Endothelial cell of hepatic sinusoid (primary cell): Measurements from ENCODE around the gene ADCY4.
"Not testable (repeated sequence)": the region's sequence is repeated elsewhere in the genome, so short reads cannot be mapped to it uniquely, and the experiment has no call there.

Source experiments
- in situ Hi-C: cut with HindIII; loops from 2 replicates; pipeline ENCODE4 v1.10.0; 2017; ENCODE audit warnings: low sequenced_read_pairs

The ADCY4 gene

DNA sequence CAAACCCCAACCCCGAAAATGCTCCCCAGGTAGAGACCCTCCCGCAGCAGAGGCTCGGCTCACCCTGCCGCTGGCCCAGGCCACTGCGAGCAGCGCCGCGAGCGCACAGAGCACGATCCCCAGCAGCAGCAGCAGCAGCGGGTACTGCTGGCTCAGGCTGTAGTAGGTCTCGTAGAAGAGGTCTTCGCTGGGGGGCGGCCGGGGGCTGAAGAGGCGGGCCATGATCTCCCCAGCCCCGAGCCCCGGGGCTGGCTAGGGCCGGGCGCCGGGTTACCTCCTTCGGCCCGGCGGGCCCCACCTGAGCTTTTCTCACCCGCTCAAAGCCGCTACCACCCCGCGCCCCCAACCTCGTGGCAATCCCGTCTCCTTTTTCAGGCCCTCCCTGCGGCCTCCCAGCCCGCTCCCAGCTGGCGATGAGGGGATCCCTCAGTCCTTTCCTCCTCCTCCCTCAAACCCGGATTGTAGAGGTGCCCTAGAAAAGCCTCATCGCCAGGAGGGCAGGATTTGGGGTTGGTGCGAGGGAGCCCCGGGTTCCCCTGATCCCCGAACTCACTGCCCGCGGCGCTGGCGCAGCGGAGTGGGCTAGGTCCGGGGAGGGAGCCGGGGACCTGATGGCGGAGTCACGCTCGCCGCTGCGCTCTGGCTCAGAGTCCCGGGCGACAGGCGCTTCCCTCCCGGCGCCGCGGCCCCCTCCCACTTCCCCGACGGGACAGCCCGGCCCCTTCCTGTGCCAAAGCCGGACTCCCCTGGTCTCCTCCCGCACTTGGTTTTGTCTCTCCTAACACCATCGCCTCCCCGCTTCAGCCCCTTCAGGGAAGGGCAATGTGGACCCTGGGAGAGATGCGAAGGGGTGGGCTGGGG, at the start of gene ADCY4:
Gene ADCY4 (minus strand): TSS at position 641 of the 861 bp plus-strand sequence. CDS start 419 bp downstream, at position 222.
- in situ Hi-C loops: loop anchor here (5.0 kb wide), 2 partner anchors 57 to 103 kb away; no protein-coding TSS in a partner anchor

GRCh38 chr14:24384169-24384568, 49.3 kb upstream of the ADCY4 start:
- in situ Hi-C loops: no loop called here

GRCh38 chr14:24382064-24382371, 47.1 kb upstream of the ADCY4 start:
- in situ Hi-C loops: no loop called here

- in situ Hi-C loops: no loop called here
Observed at GRCh38 chr14:24381363-24382063, 46.6 kb upstream of the ADCY4 start.

- in situ Hi-C loops: no loop called here
Observed at GRCh38 chr14:24379907-24380730, 45.2 kb upstream of the ADCY4 start.

DNA sequence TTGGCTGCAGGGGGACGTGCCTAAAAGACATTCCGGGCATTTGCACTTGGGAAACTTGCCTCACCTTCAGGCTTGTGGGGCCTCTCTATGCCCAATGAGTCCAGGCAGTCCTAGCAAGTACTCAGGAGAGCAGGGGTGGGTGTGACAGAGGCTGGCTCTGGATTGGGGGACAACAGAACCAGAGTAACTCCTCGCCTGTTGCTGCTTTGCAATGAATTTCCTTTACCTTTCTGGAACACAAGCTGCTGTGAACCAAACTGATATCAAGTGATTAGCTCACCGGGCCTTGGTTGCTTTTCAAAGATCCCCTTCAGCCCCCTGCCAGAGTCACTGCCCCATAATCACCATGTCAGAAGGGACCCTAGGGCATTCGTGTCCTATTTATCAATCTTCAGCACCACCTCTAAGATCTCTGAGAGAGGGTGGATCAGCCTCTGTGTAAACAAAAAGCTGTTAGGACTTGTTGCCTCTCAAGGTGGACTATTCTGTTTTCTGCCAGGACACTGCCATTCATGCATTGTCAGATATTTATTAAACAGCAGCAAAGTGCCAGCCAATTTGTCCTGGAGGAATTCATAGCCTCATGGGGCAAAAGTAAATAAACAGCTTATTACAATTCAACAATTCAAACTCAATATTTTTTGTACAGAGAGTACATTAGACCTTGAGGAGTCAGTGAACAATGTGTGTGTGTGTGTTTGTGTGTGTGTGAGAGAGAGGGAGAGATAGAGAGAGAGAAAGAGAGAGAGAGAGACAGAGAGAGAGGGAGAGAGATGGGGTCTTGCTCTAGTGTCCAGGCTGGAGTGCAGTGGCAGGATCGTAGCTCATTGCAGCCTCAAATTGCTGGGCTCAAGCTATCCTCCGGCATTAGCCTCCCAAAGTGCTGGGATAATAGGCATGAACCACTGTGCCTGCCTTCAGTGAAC, 44.4 kb upstream of the ADCY4 start:
- in situ Hi-C loops: no loop called here

GRCh38 chr14:24378327-24378726, 43.5 kb upstream of the ADCY4 start:
- in situ Hi-C loops: no loop called here

- in situ Hi-C loops: no loop called here
Observed at GRCh38 chr14:24377657-24378056, 42.8 kb upstream of the ADCY4 start.

GRCh38 chr14:24377126-24377525, 42.3 kb upstream of the ADCY4 start:
- in situ Hi-C loops: no loop called here

GRCh38 chr14:24376448-24377070, 41.7 kb upstream of the ADCY4 start:
- in situ Hi-C loops: no loop called here

DNA sequence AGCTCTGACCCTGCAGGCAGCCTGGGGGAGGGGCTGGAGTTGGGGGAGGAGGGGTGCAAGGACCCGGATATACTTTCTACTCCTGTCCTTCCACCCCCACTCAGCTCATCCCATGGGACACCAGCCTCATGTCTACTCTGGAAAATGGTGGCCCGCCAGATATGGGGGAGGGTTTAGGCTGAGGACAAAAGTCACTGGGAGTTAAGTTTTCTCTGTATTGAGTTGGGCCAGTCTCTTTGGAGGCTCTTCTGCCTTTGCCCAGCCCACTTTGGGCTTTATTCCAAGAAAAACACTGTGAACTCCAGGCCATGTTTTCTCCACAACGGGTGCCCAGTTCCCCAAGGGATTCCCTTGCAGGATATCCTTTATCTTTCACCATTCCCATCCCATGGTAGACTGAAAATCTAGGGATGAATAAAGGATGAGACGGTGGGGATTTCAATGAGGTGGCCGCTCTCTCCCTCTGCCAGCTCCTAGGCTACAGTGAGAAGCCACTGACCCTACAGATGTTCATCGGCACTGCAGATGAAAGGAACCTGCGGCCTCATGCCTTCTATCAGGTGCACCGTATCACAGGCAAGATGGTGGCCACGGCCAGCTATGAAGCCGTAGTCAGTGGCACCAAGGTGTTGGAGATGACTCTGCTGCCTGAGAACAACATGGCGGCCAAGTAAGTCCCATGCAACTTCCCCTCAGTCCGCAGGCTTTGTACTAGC, 38.0 kb upstream of the ADCY4 start:
- in situ Hi-C loops: no loop called here

DNA sequence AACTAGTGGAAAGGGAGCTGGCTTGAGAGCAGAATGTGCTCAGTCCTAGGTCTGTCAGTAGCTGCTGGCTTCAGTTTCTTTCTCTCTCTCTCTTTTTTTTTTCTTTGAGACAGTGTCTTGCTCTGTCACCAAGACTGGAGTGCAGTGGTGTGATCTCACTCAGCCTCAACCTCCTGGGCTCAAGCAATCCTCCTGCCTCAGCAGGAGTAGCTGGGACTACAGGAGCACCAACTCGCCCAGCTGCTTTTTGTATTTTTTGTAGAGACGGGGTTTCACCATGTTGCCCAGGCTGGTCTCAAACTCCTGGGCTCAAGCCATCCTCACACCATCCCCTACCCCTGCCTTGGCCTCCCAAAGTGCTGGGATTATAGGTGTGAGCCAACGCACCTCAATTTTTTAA, 36.7 kb upstream of the ADCY4 start:
- in situ Hi-C loops: not testable (repeated sequence)

DNA sequence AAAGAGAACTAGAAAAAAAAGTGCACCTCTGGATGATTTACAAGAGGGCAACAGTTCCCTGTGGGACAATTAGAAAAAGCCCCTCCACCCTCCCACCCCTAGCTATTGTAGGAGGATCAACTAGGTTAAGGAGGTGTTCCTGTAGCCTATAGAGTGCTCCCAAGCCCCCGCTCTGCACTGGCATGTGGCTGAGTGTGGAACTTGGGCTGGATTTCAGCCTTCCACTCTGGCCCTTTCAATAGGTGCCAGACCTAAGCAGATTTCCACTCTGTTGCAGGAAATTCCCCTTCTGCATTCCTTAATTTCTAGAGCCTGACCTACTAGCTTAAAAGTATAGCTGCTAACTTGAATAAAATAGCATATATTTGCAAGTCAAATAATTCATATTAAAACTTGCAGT, 35.9 kb upstream of the ADCY4 start:
- in situ Hi-C loops: no loop called here

GRCh38 chr14:24369907-24370687, 35.2 kb upstream of the ADCY4 start:
- in situ Hi-C loops: loop anchor here (5.0 kb wide), 1 partner anchor 47 kb away; no protein-coding TSS in a partner anchor

- in situ Hi-C loops: loop anchor here (5.0 kb wide), 1 partner anchor 48 kb away; no protein-coding TSS in a partner anchor
Observed at GRCh38 chr14:24369463-24369862, 34.6 kb upstream of the ADCY4 start.

- in situ Hi-C loops: loop anchor here (5.0 kb wide), 1 partner anchor 49 kb away; no protein-coding TSS in a partner anchor
Observed at GRCh38 chr14:24368562-24369252, 33.8 kb upstream of the ADCY4 start.

- in situ Hi-C loops: loop anchor here (5.0 kb wide), 1 partner anchor 49 kb away; no protein-coding TSS in a partner anchor
Observed at GRCh38 chr14:24368212-24368561, 33.3 kb upstream of the ADCY4 start.
